ENCODE data around the gene SUCO.

- no peak for TF ChIP-seq CTCF (conservative IDR thresholded peaks at IDR 0.05 in 1 of 2, IDR thresholded peaks at IDR 0.05 in 1 of 2; ENCODE audit: extremely low read depth in 1 of 2, insufficient read depth in 1 of 2, low read depth in 1 of 2, low read length in 2 of 2)
- no peak for TF ChIP-seq EZH2 (IDR thresholded peaks at IDR 0.05; ENCODE audit: borderline replicate concordance, low read length)
Measured at GRCh38 chr1:172640111-172640510, 107.2 kb downstream of the SUCO start.

Measured in mammary epithelial cell (primary cell).